ENCODE results near the gene SNN.
A peak's percentile ranks its signal among the peaks of the same experiment; 100 is the strongest.

Gene SNN

GRCh38 chr16:11677959-11678881 is 10.0 kb downstream of the SNN start:
- Histone ChIP-seq H3K9ac (ENCODE audit: low read depth, low read length) (no peak overlapping the region), H3K36me3 (ENCODE audit: insufficient read depth, low read length) (peaks cover 58% of the 10 kb centered on the region), H3K4me1 (ENCODE audit: control insufficient read depth, insufficient read depth, low read length) (peaks cover 46% of the 10 kb centered on the region), H3K9me3 (replicated peaks; ENCODE audit: low read length) (no peaks in the 10 kb centered on the region), H3K4me2 (ENCODE audit: low read length) (no peak overlapping the region), H3K4me3 (ENCODE audit: low read length) (no peak overlapping the region), H3K27me3 (ENCODE audit: control insufficient read depth, insufficient read depth, low read length) (no peaks in the 10 kb centered on the region)

- peaks cover 49% of the 10 kb centered on the region for H3K4me1 ChIP-seq (ENCODE audit: control insufficient read depth, insufficient read depth, low read length)
- no peaks in the 10 kb centered on the region for H3K27me3 ChIP-seq (ENCODE audit: control insufficient read depth, insufficient read depth, low read length)
- no peak overlapping the region for H3K4me3 ChIP-seq (ENCODE audit: low read length)
Measured at GRCh38 chr16:11679250-11679649, 11.0 kb downstream of the SNN start.

GRCh38 chr16:11679941-11680911 is 12.0 kb downstream of the SNN start:
- H3K36me3 ChIP-seq (ENCODE audit: insufficient read depth, low read length): peaks cover 74% of the 10 kb centered on the region
- H3K4me1 ChIP-seq (ENCODE audit: control insufficient read depth, insufficient read depth, low read length): peaks cover 41% of the 10 kb centered on the region
- no peak overlapping the region for H3K9ac ChIP-seq (ENCODE audit: low read depth, low read length)
- no peak overlapping the region for H3K4me2 ChIP-seq (ENCODE audit: low read length)
- H3K27me3 ChIP-seq (ENCODE audit: control insufficient read depth, insufficient read depth, low read length): no peaks in the 10 kb centered on the region
- H3K4me3 ChIP-seq (ENCODE audit: low read length): no peak overlapping the region
- H3K9me3 ChIP-seq (replicated peaks; ENCODE audit: low read length): no peaks in the 10 kb centered on the region

More at GRCh38 chr16:11679250-11679649, 11.0 kb downstream of the SNN start:
- Histone ChIP-seq H3K9ac (ENCODE audit: low read depth, low read length) (no peak overlapping the region), H3K9me3 (replicated peaks; ENCODE audit: low read length) (no peaks in the 10 kb centered on the region), H3K4me2 (ENCODE audit: low read length) (no peak overlapping the region), H3K36me3 (ENCODE audit: insufficient read depth, low read length) (peaks cover 65% of the 10 kb centered on the region)

GRCh38 chr16:11681556-11681955 is 13.3 kb downstream of the SNN start:
- H3K36me3 ChIP-seq (ENCODE audit: insufficient read depth, low read length): peaks cover 77% of the 10 kb centered on the region
- H3K27me3 ChIP-seq (ENCODE audit: control insufficient read depth, insufficient read depth, low read length): no peaks in the 10 kb centered on the region
- no peaks in the 10 kb centered on the region for H3K9me3 ChIP-seq (replicated peaks; ENCODE audit: low read length)
- no peak overlapping the region for H3K9ac ChIP-seq (ENCODE audit: low read depth, low read length)
- H3K4me3 ChIP-seq (ENCODE audit: low read length): no peak overlapping the region
- no peak overlapping the region for H3K4me2 ChIP-seq (ENCODE audit: low read length)
- H3K4me1 ChIP-seq (ENCODE audit: control insufficient read depth, insufficient read depth, low read length): peaks cover 31% of the 10 kb centered on the region

- Histone ChIP-seq H3K4me2 (ENCODE audit: low read length) (peak overlapping the region; percentile 14), H3K9me3 (replicated peaks; ENCODE audit: low read length) (no peaks in the 10 kb centered on the region), H3K9ac (ENCODE audit: low read depth, low read length) (no peak overlapping the region), H3K4me1 (ENCODE audit: control insufficient read depth, insufficient read depth, low read length) (peaks cover 30% of the 10 kb centered on the region), H3K27me3 (ENCODE audit: control insufficient read depth, insufficient read depth, low read length) (no peaks in the 10 kb centered on the region), H3K4me3 (ENCODE audit: low read length) (no peak overlapping the region), H3K36me3 (ENCODE audit: insufficient read depth, low read length) (peaks cover 77% of the 10 kb centered on the region)
Measured at GRCh38 chr16:11681976-11682654, 13.9 kb downstream of the SNN start.

- peaks cover 78% of the 10 kb centered on the region for H3K36me3 ChIP-seq (ENCODE audit: insufficient read depth, low read length)
- H3K9me3 ChIP-seq (replicated peaks; ENCODE audit: low read length): no peaks in the 10 kb centered on the region
- H3K4me2 ChIP-seq (ENCODE audit: low read length): peak overlapping the region; percentile 19
- no peak overlapping the region for H3K4me3 ChIP-seq (ENCODE audit: low read length)
- no peaks in the 10 kb centered on the region for H3K27me3 ChIP-seq (ENCODE audit: control insufficient read depth, insufficient read depth, low read length)
- H3K9ac ChIP-seq (ENCODE audit: low read depth, low read length): peak overlapping the region; percentile 24
- H3K4me1 ChIP-seq (ENCODE audit: control insufficient read depth, insufficient read depth, low read length): peaks cover 25% of the 10 kb centered on the region
Measured at GRCh38 chr16:11682655-11683096, 14.4 kb downstream of the SNN start.

GRCh38 chr16:11683145-11683544 is 14.9 kb downstream of the SNN start:
- Histone ChIP-seq H3K9ac (ENCODE audit: low read depth, low read length) (peak overlapping the region; percentile 24), H3K4me3 (ENCODE audit: low read length) (no peak overlapping the region), H3K4me2 (ENCODE audit: low read length) (peak overlapping the region; percentile 19), H3K36me3 (ENCODE audit: insufficient read depth, low read length) (peaks cover 78% of the 10 kb centered on the region), H3K9me3 (replicated peaks; ENCODE audit: low read length) (no peaks in the 10 kb centered on the region), H3K27me3 (ENCODE audit: control insufficient read depth, insufficient read depth, low read length) (no peaks in the 10 kb centered on the region), H3K4me1 (ENCODE audit: control insufficient read depth, insufficient read depth, low read length) (peaks cover 20% of the 10 kb centered on the region)

GRCh38 chr16:11684231-11685025 is 16.2 kb downstream of the SNN start:
- Histone ChIP-seq H3K9me3 (replicated peaks; ENCODE audit: low read length) (no peaks in the 10 kb centered on the region), H3K36me3 (ENCODE audit: insufficient read depth, low read length) (peaks cover 76% of the 10 kb centered on the region), H3K4me1 (ENCODE audit: control insufficient read depth, insufficient read depth, low read length) (peaks cover 20% of the 10 kb centered on the region), H3K27me3 (ENCODE audit: control insufficient read depth, insufficient read depth, low read length) (no peaks in the 10 kb centered on the region), H3K9ac (ENCODE audit: low read depth, low read length) (no peak overlapping the region), H3K4me2 (ENCODE audit: low read length) (no peak overlapping the region), H3K4me3 (ENCODE audit: low read length) (no peak overlapping the region)

- peaks cover 23% of the 10 kb centered on the region for H3K4me1 ChIP-seq (ENCODE audit: control insufficient read depth, insufficient read depth, low read length)
- H3K27me3 ChIP-seq (ENCODE audit: control insufficient read depth, insufficient read depth, low read length): no peaks in the 10 kb centered on the region
- H3K9me3 ChIP-seq (replicated peaks; ENCODE audit: low read length): no peaks in the 10 kb centered on the region
- no peak overlapping the region for H3K9ac ChIP-seq (ENCODE audit: low read depth, low read length)
- H3K4me2 ChIP-seq (ENCODE audit: low read length): no peak overlapping the region
- H3K36me3 ChIP-seq (ENCODE audit: insufficient read depth, low read length): peaks cover 71% of the 10 kb centered on the region
- no peak overlapping the region for H3K4me3 ChIP-seq (ENCODE audit: low read length)
Measured at GRCh38 chr16:11685844-11686618, 17.8 kb downstream of the SNN start.
